ENCODE results near the gene C5orf24. TPM values are rescaled to one million over a fixed set of nuclear protein-coding genes. Genes with fewer than 3 reads are reported as not detected.

C5orf24 gene
- total and polyA plus RNA-seq, 10 of the 15 experiments (the other 5 are each of a cell fraction or from before 2014, with no cell fraction given) = 5.4 to 26.8 (median 15.6) TPM

DNA sequence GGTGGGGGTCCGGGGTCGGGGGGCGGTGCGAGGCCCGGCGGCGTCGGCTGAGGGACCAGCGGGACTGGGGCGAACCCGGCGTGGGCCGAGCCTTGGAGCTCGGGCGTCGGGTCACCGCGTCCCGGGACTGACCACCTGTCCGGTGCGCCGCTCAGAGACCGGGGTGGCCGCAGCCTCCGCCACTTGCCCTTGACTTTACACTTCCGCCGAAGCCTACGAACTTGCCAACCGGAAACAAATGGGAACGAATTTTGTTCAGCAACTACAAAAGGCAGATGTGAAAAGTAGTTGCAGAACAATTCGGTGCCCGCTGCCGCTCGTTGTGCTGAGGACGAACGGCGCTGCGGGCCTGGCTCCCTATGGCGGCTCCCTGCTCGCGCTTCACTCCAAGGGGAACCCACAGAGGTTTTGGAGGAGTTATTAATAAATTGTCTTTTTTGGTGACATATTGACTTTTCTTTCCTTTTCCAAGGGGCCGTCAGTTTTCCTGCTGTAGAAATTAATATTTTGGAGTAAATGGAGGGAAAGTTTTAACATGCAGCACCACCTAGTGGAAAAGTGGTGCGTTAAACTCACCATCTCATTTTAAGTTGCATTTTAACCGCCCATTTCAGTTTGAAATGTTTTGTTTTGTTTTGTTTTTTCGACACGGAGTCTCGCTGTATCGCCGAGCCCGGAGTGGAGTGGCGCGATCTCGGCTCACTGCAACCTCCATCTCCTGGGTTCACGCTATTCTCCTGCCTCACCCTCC, 59.7 kb downstream of the C5orf24 start (continued):
- TF ChIP-seq, protein P1, sequence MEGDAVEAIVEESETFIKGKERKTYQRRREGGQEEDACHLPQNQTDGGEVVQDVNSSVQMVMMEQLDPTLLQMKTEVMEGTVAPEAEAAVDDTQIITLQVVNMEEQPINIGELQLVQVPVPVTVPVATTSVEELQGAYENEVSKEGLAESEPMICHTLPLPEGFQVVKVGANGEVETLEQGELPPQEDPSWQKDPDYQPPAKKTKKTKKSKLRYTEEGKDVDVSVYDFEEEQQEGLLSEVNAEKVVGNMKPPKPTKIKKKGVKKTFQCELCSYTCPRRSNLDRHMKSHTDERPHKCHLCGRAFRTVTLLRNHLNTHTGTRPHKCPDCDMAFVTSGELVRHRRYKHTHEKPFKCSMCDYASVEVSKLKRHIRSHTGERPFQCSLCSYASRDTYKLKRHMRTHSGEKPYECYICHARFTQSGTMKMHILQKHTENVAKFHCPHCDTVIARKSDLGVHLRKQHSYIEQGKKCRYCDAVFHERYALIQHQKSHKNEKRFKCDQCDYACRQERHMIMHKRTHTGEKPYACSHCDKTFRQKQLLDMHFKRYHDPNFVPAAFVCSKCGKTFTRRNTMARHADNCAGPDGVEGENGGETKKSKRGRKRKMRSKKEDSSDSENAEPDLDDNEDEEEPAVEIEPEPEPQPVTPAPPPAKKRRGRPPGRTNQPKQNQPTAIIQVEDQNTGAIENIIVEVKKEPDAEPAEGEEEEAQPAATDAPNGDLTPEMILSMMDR (IDR thresholded peaks at IDR 0.05 in 2 of 3, conservative IDR thresholded peaks at IDR 0.05 in 1 of 3; ENCODE audit: control insufficient read depth in 2 of 3, extremely low read depth in 1 of 3, insufficient read depth in 1 of 3, low read depth in 3 of 3, low read length in 3 of 3) = peak; percentile 52 to 74 (median 62)
- TF ChIP-seq SRF (IDR thresholded peaks at IDR 0.05; ENCODE audit: low read depth in 2 of 2, low read length in 2 of 2) (no peak), ZNF687 (IDR thresholded peaks at IDR 0.05) (peak; percentile 10; the same call in 1 of the 2 replicates), NBN (IDR thresholded peaks at IDR 0.05) (peak; percentile 86), RUNX3 (IDR thresholded peaks at IDR 0.05; ENCODE audit: low read length) (0 out of 2 replicates have a peak, but pooled peaks have one; percentile 3), RAD21 (IDR thresholded peaks at IDR 0.05; ENCODE audit: insufficient read depth, low read depth, low read length) (peak; percentile 73), CHD2 (IDR thresholded peaks at IDR 0.05; ENCODE audit: borderline replicate concordance, low read depth, low read length) (no peak), ZNF384 (IDR thresholded peaks at IDR 0.05; ENCODE audit: borderline replicate concordance, low read depth, low read length) (no peak), NKRF (conservative IDR thresholded peaks at IDR 0.05) (peak; percentile 35), SIN3A (IDR thresholded peaks at IDR 0.05; ENCODE audit: low read depth, low read length) (0 out of 2 replicates have a peak, but pooled peaks have one; percentile 66), YBX1 (IDR thresholded peaks at IDR 0.05) (no peak), SMC3 (IDR thresholded peaks at IDR 0.05; ENCODE audit: borderline replicate concordance, low read length) (peak; percentile 65), MXI1 (IDR thresholded peaks at IDR 0.05; ENCODE audit: low read depth, low read length) (peak; percentile 62; the same call in 1 of the 2 replicates), HDAC2 (IDR thresholded peaks at IDR 0.05) (no peak), JUNB (IDR thresholded peaks at IDR 0.05) (0 out of 2 replicates have a peak, but pooled peaks have one; percentile 9), RB1 (IDR thresholded peaks at IDR 0.05; ENCODE audit: borderline replicate concordance) (peak; percentile 60; the same call in 1 of the 2 replicates), BHLHE40 (IDR thresholded peaks at IDR 0.05; ENCODE audit: borderline replicate concordance in 1 of 2, low read depth in 2 of 2, low read length in 1 of 2) (0 out of 4 replicates have a peak, but pooled peaks of 1 of the 2 experiments have one; percentile 12)

Data from GM12878 (cell line).